Upper lobe of left lung (tissue), 6 donors: ENCODE measurements around the gene JCAD. TPM values are rescaled to one million over a fixed set of nuclear protein-coding genes. Genes with fewer than 3 reads are reported as not detected.

ENCODE experiments used
- ATAC-seq, 2 donors: fragments of 200-7000 bp; cut with Tn5 transposase; one replicate each; pipeline ENCODE4 v1.9.1; 2022; ENCODE audit warnings: mild to moderate bottlenecking in 2 of 2, moderate library complexity in 2 of 2; ENCODE audit not compliant: low FRiP score in 2 of 2
- DNase-seq, 2 donors: peaks; one replicate each; pipeline ENCODE4 v3.0.0-alpha.2; 2019 to 2020
- H3K27ac ChIP-seq, 4 donors: fragments of 200-600 bp; sonication (generic); one replicate each; pipeline ENCODE4 v1.5.1; 2016 to 2019
- H3K27me3 ChIP-seq, 4 donors: fragments of 200-600 bp; sonication (generic); one replicate each; pipeline ENCODE4 v1.5.1; 2017 to 2019
- H3K36me3 ChIP-seq, 4 donors: fragments of 200-600 bp; sonication (generic); one replicate each; pipeline ENCODE4 v1.5.1; 2016 to 2019
- H3K4me1 ChIP-seq, 4 donors: fragments of 200-600 bp; sonication (generic); one replicate each; pipeline ENCODE4 v1.5.1; 2018 to 2019
- H3K4me3 ChIP-seq, 4 donors: fragments of 200-600 bp; sonication (generic); one replicate each; pipeline ENCODE4 v1.5.1; 2017 to 2019; ENCODE audit warnings: mild to moderate bottlenecking in 2 of 4, moderate library complexity in 1 of 4
- H3K9me3 ChIP-seq, 4 donors: fragments of 200-600 bp; sonication (generic); one replicate each; pipeline ENCODE4 v1.5.1; 2018 to 2019
- CTCF ChIP-seq, 6 experiments: fragments of 450-650 bp in 4 of 6; fragments of 200-600 bp in 2 of 6; sonication (generic) in 2 of 6; IDR thresholded peaks; one replicate each; pipeline ENCODE4 v1.5.1; 2016 to 2019; ENCODE audit warnings: antibody characterized with exemption in 6 of 6
- EP300 ChIP-seq, 4 donors: sonication (generic); formaldehyde crosslinking; IDR thresholded peaks; one replicate each; pipeline ENCODE4 v1.5.1; 2017; ENCODE audit warnings: antibody characterized with exemption in 4 of 4, control low read depth in 2 of 4
- POLR2A ChIP-seq, 4 donors: fragments of 450-650 bp; IDR thresholded peaks; one replicate each; pipeline ENCODE4 v1.5.1; 2016 to 2017; ENCODE audit warnings: antibody characterized with exemption in 4 of 4, mild to moderate bottlenecking in 2 of 4
- POLR2AphosphoS5 ChIP-seq, 2 donors: sonication (generic); formaldehyde crosslinking; IDR thresholded peaks; one replicate each; pipeline ENCODE4 v1.5.1; 2017; ENCODE audit warnings: antibody characterized with exemption in 2 of 2
- WGBS, 2 donors: methylation state at CpG; one replicate each; pipeline ENCODE4 v1.1.5; 2017 to 2018; 5-methylcytosine and 5-hydroxymethylcytosine counted together
- total RNA-seq, 6 donors: library from RNA; depleted of rRNA in 4 of 6; stranded (reverse); fragments of >200 nt in 4 of 6; gene quantifications; one replicate each; pipeline versions ENCODE4 v1.1.0 to v1.2.1, GENCODE V29; 2016 to 2021
- donor health status: DM: no; HTN: no; CAD: no; lungs with moderate emphysema.
- donor health status: DM: no; HTN: yes; CAD: no; lungs with severe emphysema.

The JCAD gene
- total RNA-seq, 6 donors from 2014 or later, result 16.8 to 83.7 (median 37.6) TPM

- Histone ChIP-seq H3K9me3 (no peaks in the 10 kb centered on the region), H3K4me1 (peaks cover 14 to 41% (median 25%) of the 10 kb centered on the region in 4 donors), H3K4me3 (peak overlapping the region; percentile 60 to 85 (median 73)), H3K27ac (peak overlapping the region; percentile 92 to 94 (median 92)), H3K27me3 (peaks cover 0 to 12% (median 4%) of the 10 kb centered on the region in 4 donors), H3K36me3 (no peaks in the 10 kb centered on the region)
- TF ChIP-seq POLR2A (IDR thresholded peaks at IDR 0.05) (no peak), POLR2AphosphoS5 (IDR thresholded peaks at IDR 0.05) (no peak), EP300 (IDR thresholded peaks at IDR 0.05) (no peak), CTCF (IDR thresholded peaks at IDR 0.05) (no peak)
- 51 to 54% methylated on average over 13 of the region's 13 CpGs for WGBS, 2 donors
- no peak for ATAC-seq
- peak in 1 of 2 donors; percentile 17 for DNase-seq
Measured at GRCh38 chr10:30057894-30058556, 1.4 kb downstream of the JCAD start.

GRCh38 chr10:30057421-30057841, 2.0 kb downstream of the JCAD start:
- no peak for ATAC-seq
- H3K27me3 ChIP-seq, result peaks cover 0 to 12% (median 4%) of the 10 kb centered on the region in 4 donors
- peak overlapping the region; percentile 92 to 94 (median 92) for H3K27ac ChIP-seq
- no peak for DNase-seq
- TF ChIP-seq CTCF (IDR thresholded peaks at IDR 0.05) (no peak), EP300 (IDR thresholded peaks at IDR 0.05) (no peak), POLR2AphosphoS5 (IDR thresholded peaks at IDR 0.05) (no peak), POLR2A (IDR thresholded peaks at IDR 0.05) (no peak)
- no peaks in the 10 kb centered on the region for H3K9me3 ChIP-seq
- peak overlapping the region in 3 of 4 donors; percentile 72 to 85 (median 74) for H3K4me3 ChIP-seq
- no peaks in the 10 kb centered on the region for H3K36me3 ChIP-seq
- peaks cover 18 to 41% (median 25%) of the 10 kb centered on the region in 4 donors for H3K4me1 ChIP-seq
- WGBS, 2 donors, result 51 to 52% methylated on average over 5 of the region's 5 CpGs

- TF ChIP-seq POLR2A (IDR thresholded peaks at IDR 0.05) (no peak), POLR2AphosphoS5 (IDR thresholded peaks at IDR 0.05) (no peak), CTCF (IDR thresholded peaks at IDR 0.05) (no peak), EP300 (IDR thresholded peaks at IDR 0.05) (no peak)
- Histone ChIP-seq H3K9me3 (no peaks in the 10 kb centered on the region), H3K27ac (peak overlapping the region in 3 of 4 donors; percentile 92 to 94 (median 92)), H3K36me3 (no peaks in the 10 kb centered on the region), H3K4me3 (peak overlapping the region in 3 of 4 donors; percentile 72 to 85 (median 74)), H3K4me1 (peaks cover 21 to 41% (median 25%) of the 10 kb centered on the region in 4 donors), H3K27me3 (peaks cover 0 to 12% (median 4%) of the 10 kb centered on the region in 4 donors)
- DNase-seq (no peak), ATAC-seq (no peak)
- 64 to 71% methylated on average over 4 of the region's 4 CpGs for WGBS, 2 donors
Measured at GRCh38 chr10:30056767-30057355, 2.5 kb downstream of the JCAD start.

GRCh38 chr10:30056281-30056680, 3.1 kb downstream of the JCAD start:
- ATAC-seq (no peak), DNase-seq (no peak)
- 67 to 71% methylated on average over 1 of the region's 1 CpG for WGBS, 2 donors
- no peak for TF ChIP-seq POLR2A (IDR thresholded peaks at IDR 0.05)
- no peak for TF ChIP-seq POLR2AphosphoS5 (IDR thresholded peaks at IDR 0.05)
- no peak for TF ChIP-seq CTCF (IDR thresholded peaks at IDR 0.05)
- TF ChIP-seq EP300 (IDR thresholded peaks at IDR 0.05), result no peak
- peaks cover 0 to 12% (median 4%) of the 10 kb centered on the region in 4 donors for H3K27me3 ChIP-seq
- peaks cover 21 to 41% (median 25%) of the 10 kb centered on the region in 4 donors for H3K4me1 ChIP-seq
- peak overlapping the region in 2 of 4 donors; percentile 74 to 85 for H3K4me3 ChIP-seq
- H3K9me3 ChIP-seq, result no peaks in the 10 kb centered on the region
- peak overlapping the region in 3 of 4 donors; percentile 92 to 94 (median 92) for H3K27ac ChIP-seq
- H3K36me3 ChIP-seq, result no peaks in the 10 kb centered on the region
